ENCODE measurements around the gene TDRD15.
"Not testable (repeated sequence)": the region's sequence is repeated elsewhere in the genome, so short reads cannot be mapped to it uniquely, and the experiment has no call there.

Gene TDRD15

DNA sequence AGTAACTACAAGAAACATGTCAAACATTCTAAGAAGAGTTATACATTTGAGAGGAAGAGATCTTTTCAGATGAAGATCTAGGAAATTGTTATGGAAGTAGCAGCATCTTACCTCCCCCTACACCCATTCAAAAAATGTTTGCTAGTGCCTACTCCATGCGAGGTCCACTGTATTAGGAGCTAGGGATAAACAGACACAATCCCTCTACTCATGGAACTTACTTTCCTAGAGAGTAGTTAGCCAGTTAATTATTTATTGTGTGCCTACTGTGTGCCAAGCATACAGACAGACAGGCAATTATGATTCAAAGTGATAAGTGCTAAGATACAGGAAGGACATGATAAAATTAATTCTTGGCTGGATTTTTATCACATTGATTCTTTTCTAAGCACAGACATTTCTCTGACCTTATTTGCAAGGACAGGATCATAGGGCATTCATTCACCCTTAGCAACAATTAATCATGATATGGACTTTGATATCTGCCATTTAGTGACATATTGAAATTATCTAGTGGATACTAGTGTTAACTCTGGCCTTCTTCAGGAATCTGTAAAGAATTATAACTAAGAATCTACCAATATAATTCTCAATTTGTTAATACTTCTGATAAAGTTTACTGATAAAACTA, 19.6 kb upstream of the TDRD15 start:
- Mint-ChIP-seq H3K27ac (no peak overlapping the region), H3K9me3 (no peaks in the 10 kb centered on the region), H3K36me3 (ENCODE audit: low read depth) (no peaks in the 10 kb centered on the region), H3K27me3 (peaks cover 4% of the 10 kb centered on the region), H3K4me3 (no peak overlapping the region), H3K4me1 (ENCODE audit: low read depth) (no peaks in the 10 kb centered on the region)

DNA sequence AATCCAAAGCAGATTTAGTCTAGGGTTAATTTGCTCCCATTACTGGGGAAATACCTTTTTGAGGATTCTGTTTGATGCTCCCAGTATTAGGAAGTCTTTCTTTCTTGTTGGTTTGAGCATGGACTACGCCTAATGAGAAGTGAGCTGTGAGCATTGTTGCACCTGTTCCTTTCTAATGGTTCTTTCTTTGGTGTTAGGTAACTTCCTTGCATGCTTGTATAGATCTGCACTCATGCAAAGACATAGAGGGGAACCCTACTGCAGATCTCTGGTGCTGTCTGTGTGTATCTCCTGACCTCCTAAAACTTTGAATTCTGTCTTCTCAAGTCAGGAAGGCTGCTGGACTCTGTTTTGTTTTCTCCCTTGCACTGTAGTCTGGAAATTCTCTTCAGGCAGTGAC, 12.8 kb upstream of the TDRD15 start:
- no peaks in the 10 kb centered on the region for H3K9me3 Mint-ChIP-seq
- no peak overlapping the region for H3K4me3 Mint-ChIP-seq
- no peak overlapping the region for H3K27ac Mint-ChIP-seq
- H3K27me3 Mint-ChIP-seq = peaks cover 8% of the 10 kb centered on the region
- no peaks in the 10 kb centered on the region for H3K36me3 Mint-ChIP-seq (ENCODE audit: low read depth)
- no peaks in the 10 kb centered on the region for H3K4me1 Mint-ChIP-seq (ENCODE audit: low read depth)

DNA sequence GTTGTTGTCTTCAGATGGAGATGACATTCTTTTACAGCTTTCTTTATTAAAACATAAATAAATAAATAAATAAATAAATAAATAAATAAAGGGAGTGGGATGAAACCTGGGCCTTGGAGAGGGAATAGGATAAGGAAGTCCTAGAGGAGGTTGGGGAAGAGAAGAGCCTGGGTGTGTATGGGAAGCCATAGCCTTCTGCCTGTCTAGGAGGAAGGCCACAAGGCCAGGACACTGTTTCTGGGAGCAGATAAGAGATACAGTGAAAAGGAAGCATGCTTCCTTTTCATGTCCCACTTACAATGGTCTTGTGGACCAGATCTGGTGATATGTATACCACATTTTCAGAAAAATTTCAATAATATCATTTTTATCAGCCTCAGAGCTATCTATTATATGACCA, 6.1 kb upstream of the TDRD15 start:
- no peak overlapping the region for H3K4me3 Mint-ChIP-seq
- peaks cover 15% of the 10 kb centered on the region for H3K27me3 Mint-ChIP-seq
- no peaks in the 10 kb centered on the region for H3K9me3 Mint-ChIP-seq
- no peaks in the 10 kb centered on the region for H3K36me3 Mint-ChIP-seq (ENCODE audit: low read depth)
- no peak overlapping the region for H3K27ac Mint-ChIP-seq
- H3K4me1 Mint-ChIP-seq (ENCODE audit: low read depth) = no peaks in the 10 kb centered on the region

DNA sequence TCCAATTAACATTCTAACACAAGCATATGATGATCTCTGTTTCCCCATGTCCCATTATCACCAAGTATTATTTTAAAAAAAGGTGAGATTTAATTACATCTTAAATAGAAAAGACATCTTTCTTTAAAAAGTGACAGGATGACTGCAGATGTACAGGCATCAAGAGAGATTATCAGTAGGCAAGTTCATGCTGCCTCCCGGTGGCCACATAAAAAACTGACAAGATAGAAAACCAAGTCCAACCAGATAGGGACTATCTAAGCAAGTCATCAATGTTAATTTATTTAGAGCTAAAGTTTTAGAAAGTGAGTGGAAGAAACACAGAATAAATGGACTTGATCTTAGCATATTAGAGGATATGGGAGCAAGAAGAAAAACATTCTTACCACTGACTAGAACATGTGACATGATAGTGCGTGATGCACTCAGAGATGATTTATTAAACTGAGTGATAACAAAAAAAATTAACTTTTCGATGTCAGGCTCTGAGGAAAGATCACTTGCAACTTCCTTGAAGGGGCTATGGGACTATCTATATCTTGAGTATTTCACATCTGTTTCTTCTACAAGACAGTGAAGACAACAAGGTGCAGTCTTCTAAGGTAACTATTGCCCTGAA, 5.4 kb upstream of the TDRD15 start:
- Mint-ChIP-seq H3K27ac (no peak overlapping the region), H3K4me3 (no peak overlapping the region), H3K9me3 (no peaks in the 10 kb centered on the region), H3K4me1 (ENCODE audit: low read depth) (no peaks in the 10 kb centered on the region), H3K27me3 (peaks cover 13% of the 10 kb centered on the region), H3K36me3 (ENCODE audit: low read depth) (no peaks in the 10 kb centered on the region)

DNA sequence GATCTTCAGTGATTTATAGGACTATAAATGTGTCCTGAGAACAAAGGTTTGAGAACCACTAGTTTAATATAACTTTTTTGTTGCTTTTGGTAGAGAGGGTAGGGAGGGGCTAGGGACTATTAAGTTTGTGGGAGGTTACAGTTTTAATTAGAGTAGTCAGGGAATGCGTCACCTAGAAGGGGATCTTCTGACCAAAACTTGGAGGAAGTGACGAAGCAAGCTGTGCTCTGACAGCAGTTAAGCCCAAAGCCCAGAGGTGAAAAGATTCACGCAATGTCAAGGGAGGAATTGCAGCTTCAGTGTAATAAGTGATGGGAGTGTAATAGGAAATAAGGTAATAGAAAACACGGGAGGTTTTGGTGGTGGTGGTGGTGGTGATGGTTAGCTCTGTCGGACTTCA, 8.1 kb downstream of the TDRD15 start:
- H3K9me3 Mint-ChIP-seq = no peaks in the 10 kb centered on the region
- peaks cover 6% of the 10 kb centered on the region for H3K27me3 Mint-ChIP-seq
- H3K4me1 Mint-ChIP-seq (ENCODE audit: low read depth) = no peaks in the 10 kb centered on the region
- no peaks in the 10 kb centered on the region for H3K36me3 Mint-ChIP-seq (ENCODE audit: low read depth)
- no peak overlapping the region for H3K4me3 Mint-ChIP-seq
- no peak overlapping the region for H3K27ac Mint-ChIP-seq

DNA sequence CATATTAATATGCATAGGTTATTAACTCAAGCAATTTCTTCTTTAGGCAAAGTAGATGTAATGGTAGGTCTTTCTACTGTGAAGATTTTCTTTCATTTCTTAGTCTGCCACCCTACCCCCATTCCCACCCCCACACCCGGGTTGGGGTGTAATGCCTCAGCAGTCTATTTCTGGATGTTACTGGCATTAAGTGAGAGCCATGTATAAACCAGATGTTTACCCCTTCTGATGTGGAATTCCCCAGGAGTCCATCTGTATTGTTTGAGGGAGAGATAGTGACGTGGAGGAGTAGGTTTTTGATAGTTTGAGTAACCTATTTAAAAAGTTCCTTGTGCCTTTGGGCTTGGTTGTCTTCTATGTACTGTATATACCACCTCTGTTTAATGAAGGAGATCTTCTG, 11.8 kb downstream of the TDRD15 start:
- H3K27ac Mint-ChIP-seq = no peak overlapping the region
- no peaks in the 10 kb centered on the region for H3K9me3 Mint-ChIP-seq
- no peaks in the 10 kb centered on the region for H3K4me1 Mint-ChIP-seq (ENCODE audit: low read depth)
- H3K4me3 Mint-ChIP-seq = no peak overlapping the region
- no peaks in the 10 kb centered on the region for H3K36me3 Mint-ChIP-seq (ENCODE audit: low read depth)
- peaks cover 6% of the 10 kb centered on the region for H3K27me3 Mint-ChIP-seq

DNA sequence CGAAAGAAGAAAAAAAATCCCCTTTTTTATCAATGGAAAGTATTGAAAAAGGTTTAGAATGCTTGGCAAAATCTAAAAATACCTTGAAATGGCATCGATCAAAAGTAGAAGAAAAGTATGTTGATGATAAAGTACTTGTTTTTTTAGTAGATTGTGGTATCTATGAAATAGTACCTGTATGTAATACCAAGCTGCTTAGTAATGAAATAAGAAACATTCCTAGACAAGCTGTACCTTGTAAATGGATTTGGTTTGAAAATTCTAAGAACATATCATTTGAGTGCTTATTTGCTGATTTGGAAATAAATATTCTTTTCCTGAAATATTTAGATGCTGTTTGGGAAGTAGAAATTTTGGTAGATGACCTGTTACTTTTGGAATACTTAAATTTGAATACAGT, 18.4 kb downstream of the TDRD15 start:
- H3K9me3 Mint-ChIP-seq = no peaks in the 10 kb centered on the region
- H3K36me3 Mint-ChIP-seq (ENCODE audit: low read depth) = no peaks in the 10 kb centered on the region
- no peaks in the 10 kb centered on the region for H3K27me3 Mint-ChIP-seq
- H3K27ac Mint-ChIP-seq = no peak overlapping the region
- no peak overlapping the region for H3K4me3 Mint-ChIP-seq
- no peaks in the 10 kb centered on the region for H3K4me1 Mint-ChIP-seq (ENCODE audit: low read depth)

DNA sequence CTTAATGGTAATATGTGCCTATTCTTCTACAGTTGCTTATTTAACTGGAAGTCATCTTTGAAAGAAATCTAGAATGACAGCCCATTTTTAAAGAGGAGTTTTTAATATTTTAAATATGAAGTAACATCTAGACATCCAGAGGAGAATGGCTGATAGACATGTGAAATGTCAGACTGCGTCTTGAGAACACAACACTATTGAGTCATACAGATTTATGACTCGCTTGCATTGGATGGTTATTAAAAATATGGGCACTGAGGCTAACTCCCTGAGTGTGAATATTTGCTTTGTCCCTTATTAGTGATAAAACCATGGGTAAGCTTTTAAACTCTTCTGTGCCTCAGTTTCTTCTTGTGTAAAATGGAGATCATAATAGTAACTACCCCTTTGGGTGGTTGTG, 22.9 kb downstream of the TDRD15 start:
- no peak overlapping the region for H3K27ac Mint-ChIP-seq
- no peaks in the 10 kb centered on the region for H3K27me3 Mint-ChIP-seq
- H3K36me3 Mint-ChIP-seq (ENCODE audit: low read depth) = no peaks in the 10 kb centered on the region
- H3K9me3 Mint-ChIP-seq = no peaks in the 10 kb centered on the region
- H3K4me3 Mint-ChIP-seq = no peak overlapping the region
- no peaks in the 10 kb centered on the region for H3K4me1 Mint-ChIP-seq (ENCODE audit: low read depth)

DNA sequence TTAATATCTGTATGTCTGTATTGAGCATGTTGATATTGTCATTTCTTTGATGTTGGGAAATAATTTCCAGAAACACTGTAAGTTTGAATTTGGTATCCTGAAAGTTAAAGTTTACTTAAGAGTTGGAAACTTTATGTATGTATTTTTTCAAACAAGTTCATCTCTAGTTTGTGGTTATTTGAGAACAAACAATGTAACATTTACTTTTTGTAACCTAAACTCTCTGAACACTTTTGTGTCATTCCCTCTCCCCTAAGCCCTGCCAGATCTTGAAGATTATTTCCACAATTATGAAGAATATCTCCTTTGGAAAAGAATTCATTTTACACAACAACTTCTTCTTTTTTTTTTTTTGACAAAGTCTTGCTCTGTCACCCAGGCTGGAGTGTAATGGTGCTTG, 24.9 kb downstream of the TDRD15 start:
- H3K9me3 Mint-ChIP-seq = no peaks in the 10 kb centered on the region
- H3K4me1 Mint-ChIP-seq (ENCODE audit: low read depth) = no peaks in the 10 kb centered on the region
- H3K4me3 Mint-ChIP-seq = no peak overlapping the region
- no peaks in the 10 kb centered on the region for H3K36me3 Mint-ChIP-seq (ENCODE audit: low read depth)
- H3K27ac Mint-ChIP-seq = no peak overlapping the region
- H3K27me3 Mint-ChIP-seq = no peaks in the 10 kb centered on the region

DNA sequence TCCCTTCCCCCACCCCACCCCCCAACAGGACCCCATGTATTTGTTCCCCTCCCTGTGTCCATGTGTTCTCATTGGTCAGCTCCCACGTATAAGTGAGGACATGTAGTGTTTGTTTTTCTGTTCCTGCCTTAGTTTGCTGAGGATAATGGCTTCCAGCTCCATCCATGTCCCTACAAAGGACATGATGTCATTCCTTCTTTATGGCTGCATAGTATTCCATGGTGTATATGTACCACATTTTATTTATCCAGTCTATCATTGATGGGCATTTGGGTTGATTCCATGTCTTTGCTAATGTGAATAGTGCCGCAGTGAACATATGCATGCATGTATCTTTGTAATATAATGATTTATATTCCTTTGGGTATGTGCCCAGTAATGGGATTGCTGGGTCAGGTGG, 27.5 kb downstream of the TDRD15 start:
- H3K4me3 Mint-ChIP-seq; H3K36me3 Mint-ChIP-seq (ENCODE audit: low read depth); H3K27ac Mint-ChIP-seq; H3K4me1 Mint-ChIP-seq (ENCODE audit: low read depth); H3K9me3 Mint-ChIP-seq; H3K27me3 Mint-ChIP-seq: not testable (repeated sequence)

DNA sequence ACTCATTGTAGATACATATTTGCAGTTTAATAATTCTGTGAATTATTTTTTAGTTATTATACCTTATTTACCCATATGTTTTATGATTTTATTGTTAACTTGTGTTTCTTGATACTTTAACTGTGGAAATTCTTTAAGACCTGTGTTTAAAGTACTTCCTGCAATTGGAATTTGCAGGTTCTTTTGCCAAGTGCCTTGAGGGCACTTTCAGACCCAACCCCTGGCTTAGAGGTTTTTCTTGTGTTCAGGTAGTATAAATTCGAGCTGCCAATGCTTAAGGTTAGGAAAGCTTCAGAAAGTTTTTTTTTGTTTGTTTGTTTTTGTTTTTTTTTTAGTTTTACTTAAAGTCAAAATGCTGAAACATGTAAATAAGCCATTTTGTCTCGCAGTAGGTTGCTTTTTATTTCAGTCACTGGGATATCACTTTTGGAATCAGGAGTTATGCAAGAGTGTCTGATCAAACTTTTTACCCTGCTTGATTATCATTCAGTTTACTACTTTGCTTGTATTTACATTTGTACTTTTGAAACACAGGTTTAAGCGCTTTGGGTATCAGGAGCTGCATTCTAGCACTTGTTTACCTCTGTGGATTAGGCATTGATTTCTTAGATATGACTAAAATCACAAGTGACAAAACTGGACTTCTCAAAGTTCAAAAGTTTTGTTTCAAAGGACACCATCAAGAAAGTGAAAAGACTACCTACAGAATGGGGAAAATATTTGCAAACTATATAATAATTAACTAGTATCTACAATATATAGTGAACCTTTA, 31.8 kb downstream of the TDRD15 start:
- no peak overlapping the region for H3K4me3 Mint-ChIP-seq
- H3K27me3 Mint-ChIP-seq = no peaks in the 10 kb centered on the region
- H3K36me3 Mint-ChIP-seq (ENCODE audit: low read depth) = no peaks in the 10 kb centered on the region
- H3K4me1 Mint-ChIP-seq (ENCODE audit: low read depth) = no peaks in the 10 kb centered on the region
- H3K27ac Mint-ChIP-seq = no peak overlapping the region
- no peaks in the 10 kb centered on the region for H3K9me3 Mint-ChIP-seq

DNA sequence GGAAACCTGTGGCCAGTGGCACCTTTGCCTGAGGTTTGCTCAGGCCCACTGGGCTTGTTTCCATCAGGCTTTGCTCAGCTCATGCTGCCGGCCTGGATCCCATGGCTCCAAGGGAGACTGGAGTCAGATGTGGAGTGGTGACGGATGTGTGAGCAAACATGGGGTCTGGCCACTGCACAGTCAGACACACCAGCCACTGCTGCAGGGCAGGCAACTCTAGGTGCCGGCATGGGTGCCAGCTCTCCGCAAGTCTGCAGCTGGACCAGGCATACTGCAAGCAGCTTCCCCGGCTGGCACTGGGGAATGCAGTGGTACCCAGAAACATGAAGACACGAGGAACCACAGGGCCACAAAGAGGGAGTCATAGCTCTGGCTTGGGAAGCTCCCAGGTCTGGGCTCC, 37.4 kb downstream of the TDRD15 start:
- Mint-ChIP-seq H3K36me3 (ENCODE audit: low read depth) (no peaks in the 10 kb centered on the region), H3K4me1 (ENCODE audit: low read depth) (no peaks in the 10 kb centered on the region), H3K27me3 (no peaks in the 10 kb centered on the region)

DNA sequence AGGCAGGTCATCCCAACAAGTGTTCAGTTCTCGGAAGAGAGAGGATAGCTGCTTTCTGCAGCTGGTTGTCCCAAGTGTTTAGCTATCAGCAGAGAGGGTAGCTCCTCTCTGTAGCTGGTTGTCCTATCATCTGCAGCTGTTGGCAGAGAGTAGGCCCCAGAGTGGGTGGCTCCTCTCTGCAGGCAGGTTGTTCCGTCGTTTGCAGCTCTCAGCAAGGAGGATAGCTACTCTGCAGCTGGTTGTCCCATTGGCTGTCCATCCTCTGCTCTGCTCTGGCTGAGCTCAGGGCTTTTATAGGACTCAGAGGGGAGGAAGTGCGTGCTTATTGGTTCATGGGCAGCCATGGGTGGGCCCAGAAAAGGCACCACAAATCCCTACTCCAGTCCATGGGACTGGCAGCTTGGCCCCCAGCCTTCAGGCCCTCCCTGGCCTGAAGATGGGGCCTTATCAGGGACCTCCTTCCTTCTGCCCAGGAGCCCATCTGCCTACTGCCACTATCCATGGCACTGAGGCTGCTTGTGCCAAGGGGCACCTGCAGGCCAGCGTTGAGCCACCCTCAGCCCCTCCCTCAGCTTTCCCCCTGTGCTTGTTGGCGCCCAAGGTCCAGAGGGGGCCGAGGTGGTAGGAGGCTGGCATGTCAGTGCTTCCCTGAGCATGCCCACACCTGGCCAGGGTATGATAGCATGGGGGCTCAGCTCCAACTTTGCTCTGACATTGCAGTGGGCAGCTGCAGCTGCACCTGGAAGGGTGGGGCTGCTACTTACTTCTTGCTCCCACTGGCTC, 38.3 kb downstream of the TDRD15 start:
- Mint-ChIP-seq H3K27ac (no peak overlapping the region), H3K36me3 (ENCODE audit: low read depth) (no peaks in the 10 kb centered on the region), H3K27me3 (no peaks in the 10 kb centered on the region)

More for the DNA sequence above, 37.4 kb downstream of the TDRD15 start:
- no peak overlapping the region for H3K4me3 Mint-ChIP-seq
- H3K27ac Mint-ChIP-seq = no peak overlapping the region
- H3K9me3 Mint-ChIP-seq = peaks cover 5% of the 10 kb centered on the region

DNA sequence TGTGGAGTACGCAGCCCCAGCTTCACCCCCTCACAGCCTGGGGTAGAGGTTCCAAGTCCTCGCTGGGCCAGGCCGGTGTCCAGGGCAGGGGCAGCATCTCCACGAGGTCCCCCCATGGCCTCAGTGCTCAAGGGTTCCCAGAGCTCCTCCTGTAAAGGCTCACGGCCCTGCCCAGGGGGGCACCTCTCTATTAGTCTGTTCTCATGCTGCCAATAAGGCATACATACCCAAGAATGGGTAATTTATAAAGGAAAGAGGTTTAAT, 38.8 kb downstream of the TDRD15 start:
- no peak overlapping the region for H3K4me3 Mint-ChIP-seq
- H3K4me1 Mint-ChIP-seq (ENCODE audit: low read depth) = no peaks in the 10 kb centered on the region
- no peak overlapping the region for H3K27ac Mint-ChIP-seq
- H3K36me3 Mint-ChIP-seq (ENCODE audit: low read depth) = no peaks in the 10 kb centered on the region
- H3K27me3 Mint-ChIP-seq = no peaks in the 10 kb centered on the region
- peaks cover 5% of the 10 kb centered on the region for H3K9me3 Mint-ChIP-seq

More for the DNA sequence above, 38.3 kb downstream of the TDRD15 start:
- Mint-ChIP-seq H3K4me1 (ENCODE audit: low read depth) (no peaks in the 10 kb centered on the region), H3K4me3 (no peak overlapping the region), H3K9me3 (peaks cover 5% of the 10 kb centered on the region)

DNA sequence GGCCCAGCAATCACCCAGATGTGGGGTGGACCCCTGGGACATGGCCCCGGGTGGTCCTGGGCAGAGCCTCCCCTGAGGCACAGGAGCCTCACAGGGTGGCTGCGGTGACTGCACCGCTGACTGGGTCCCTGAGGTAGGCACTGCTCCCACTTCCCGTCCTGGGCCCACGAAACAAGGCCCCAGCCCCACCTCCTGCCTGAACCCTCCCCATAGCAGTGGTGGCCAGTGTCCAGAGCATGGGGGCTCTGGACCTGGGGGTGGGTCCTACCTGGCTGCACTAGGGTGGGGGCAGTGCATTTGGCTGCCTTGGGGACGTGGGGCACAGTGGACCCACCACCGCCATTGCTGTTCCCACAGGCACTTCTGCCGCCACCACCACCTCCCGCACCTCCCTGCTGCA, 39.4 kb downstream of the TDRD15 start:
- Mint-ChIP-seq H3K27me3 (no peaks in the 10 kb centered on the region), H3K9me3 (peaks cover 5% of the 10 kb centered on the region), H3K4me3 (no peak overlapping the region), H3K36me3 (ENCODE audit: low read depth) (no peaks in the 10 kb centered on the region), H3K27ac (no peak overlapping the region), H3K4me1 (ENCODE audit: low read depth) (no peaks in the 10 kb centered on the region)

Data from stimulated activated naive CD8-positive, alpha-beta T cell treated with anti-CD3 and anti-CD28 coated beads, Interleukin-15, Interleukin-2, amounts not matched to agents 100 ng/mL and 50 ng/mL, for 24 hours (primary cell).